HG03457 (cell line): ENCODE measurements around the gene SURF4.
A peak's percentile ranks its signal among the peaks of the same experiment; 100 is the strongest.

Experiments used
- ATAC-seq: cut with Tn5 transposase; IDR thresholded peaks from one replicate; pipeline ENCODE4 v1.9.1; 2021; ENCODE audit warnings: moderate number of reproducible peaks; ENCODE audit not compliant: unreplicated experiment

SURF4 gene

GRCh38 chr9:133375724-133376654 lies at the start of gene SURF4, which contains the start of gene STKLD1:
TSS of gene SURF4 (minus strand) at chr9:133376060. CDS start at chr9:133375969, 91 bp downstream.
TSS of gene STKLD1 (plus strand) at chr9:133376366. CDS start at chr9:133376474, 108 bp downstream.
- peak; percentile 77 for ATAC-seq

DNA sequence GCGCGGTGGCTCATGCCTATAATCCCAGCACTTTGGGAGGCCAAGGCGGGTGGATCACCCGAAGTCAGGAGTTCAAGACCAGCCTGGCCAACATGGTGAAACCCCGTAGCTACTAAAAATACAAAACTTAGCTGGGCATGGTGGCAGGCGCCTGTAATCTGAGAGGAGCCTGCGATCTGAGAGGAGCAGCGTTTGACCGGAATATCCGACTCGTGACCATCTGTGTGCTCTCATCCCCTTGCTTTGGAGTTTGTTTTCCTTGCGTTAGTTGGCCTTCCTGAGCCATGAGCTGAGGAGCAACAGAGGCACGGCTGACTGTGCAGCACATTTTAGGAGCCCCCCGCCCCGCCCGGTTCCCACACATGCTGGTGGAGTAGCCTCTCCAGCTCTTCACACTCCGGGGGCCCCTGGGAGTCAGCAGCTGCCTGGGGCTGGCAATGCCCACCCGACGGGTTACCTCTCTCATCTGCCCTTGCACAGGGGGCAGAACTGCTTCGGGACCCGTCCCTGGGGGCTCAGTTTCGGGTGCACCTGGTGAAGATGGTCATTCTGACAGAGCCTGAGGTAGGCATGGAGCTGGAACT lies 49.3 kb upstream of the SURF4 start:
- no peak for ATAC-seq

GRCh38 chr9:133424187-133424586 lies 48.3 kb upstream of the SURF4 start:
- ATAC-seq = no peak

DNA sequence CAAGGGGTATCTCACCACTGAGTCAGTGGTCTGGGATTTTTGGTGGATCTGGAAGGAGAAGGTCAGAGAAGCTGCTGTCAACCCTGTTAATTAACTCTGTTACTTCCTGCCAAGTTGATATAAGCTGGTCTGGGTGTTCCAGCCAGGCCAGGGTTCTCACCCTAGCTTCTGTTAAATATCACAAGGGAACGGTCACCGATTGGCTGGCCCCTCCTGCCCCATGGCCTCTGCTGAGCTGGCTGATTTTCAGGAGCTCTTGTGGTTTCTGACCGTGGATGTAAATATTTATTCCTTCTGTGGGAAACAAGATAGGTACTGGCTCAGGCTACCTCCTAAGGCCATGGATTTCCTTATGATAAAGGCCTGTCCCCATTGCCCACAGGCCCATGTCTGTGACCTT lies 47.4 kb upstream of the SURF4 start:
- no peak for ATAC-seq

DNA sequence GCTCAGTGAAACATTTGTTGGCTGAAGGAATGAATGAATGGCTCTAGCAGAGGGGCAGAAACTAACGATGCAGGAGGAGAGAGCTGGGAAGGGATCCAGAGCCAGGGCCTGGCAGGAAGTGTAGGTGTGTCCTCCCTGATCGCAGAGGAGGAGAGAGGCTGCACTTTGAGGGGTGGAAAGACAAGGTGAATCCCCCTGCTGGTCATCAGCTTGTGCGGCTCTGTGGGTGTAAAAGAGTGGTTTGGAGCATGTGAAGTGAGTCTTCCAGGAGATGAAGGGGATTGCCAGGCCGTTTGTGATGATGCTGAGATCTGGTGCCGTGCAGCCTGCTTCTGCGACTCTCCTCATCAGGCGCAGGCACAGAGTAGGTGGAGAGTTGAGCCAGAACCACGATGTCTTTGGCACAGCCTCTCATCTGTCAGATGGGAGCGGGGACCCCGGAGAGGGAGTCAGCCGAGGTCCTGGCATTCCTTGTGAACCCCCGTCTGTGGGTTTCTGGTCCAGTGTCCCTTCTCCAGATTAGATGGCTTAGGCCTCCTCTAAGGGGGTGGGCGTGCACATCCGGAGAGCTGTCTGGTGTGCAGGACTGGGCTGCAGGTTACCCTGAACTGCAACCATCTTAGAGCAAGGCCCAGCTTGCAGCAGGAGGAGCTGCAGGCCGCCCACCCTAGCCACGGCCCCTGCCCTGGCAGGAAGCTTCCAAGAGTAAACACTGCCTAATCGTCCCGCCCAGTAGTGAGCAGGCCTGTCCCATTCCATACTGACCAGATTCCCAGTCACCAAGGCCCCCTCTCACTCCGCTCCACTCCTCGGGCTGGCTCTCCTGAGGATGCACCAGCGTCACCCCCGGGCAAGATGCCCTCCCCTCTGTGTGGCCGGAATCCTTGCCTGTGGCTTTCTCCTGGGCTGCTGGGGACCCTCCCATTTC lies 46.0 kb upstream of the SURF4 start, which contains the start of gene ADAMTS13:
Gene ADAMTS13 (plus strand): TSS at position 753 of the 928 bp plus-strand sequence. CDS start 77 bp downstream, at position 830.
- no peak for ATAC-seq

GRCh38 chr9:133420392-133420827 lies 44.5 kb upstream of the SURF4 start:
- no peak for ATAC-seq

DNA sequence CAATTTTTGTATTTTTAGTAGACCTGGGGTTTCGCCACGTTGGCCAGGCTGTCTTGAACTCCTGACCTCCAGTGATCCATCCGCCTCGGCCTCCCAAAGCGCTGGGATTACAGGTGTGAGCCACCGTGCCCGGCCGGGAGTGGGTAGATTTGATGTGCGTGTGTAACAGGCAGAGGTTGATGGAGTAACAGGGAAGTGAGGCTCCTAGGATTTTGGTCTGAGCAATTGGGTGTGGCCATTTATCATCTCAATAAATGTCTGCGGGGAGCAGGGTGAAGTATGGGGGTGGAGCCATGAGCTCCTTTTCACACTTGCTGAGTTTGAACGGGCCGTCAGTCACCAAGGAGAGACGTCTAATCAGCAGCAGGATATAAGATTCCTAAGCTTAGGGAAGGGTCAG lies 43.1 kb upstream of the SURF4 start:
- no peak for ATAC-seq

DNA sequence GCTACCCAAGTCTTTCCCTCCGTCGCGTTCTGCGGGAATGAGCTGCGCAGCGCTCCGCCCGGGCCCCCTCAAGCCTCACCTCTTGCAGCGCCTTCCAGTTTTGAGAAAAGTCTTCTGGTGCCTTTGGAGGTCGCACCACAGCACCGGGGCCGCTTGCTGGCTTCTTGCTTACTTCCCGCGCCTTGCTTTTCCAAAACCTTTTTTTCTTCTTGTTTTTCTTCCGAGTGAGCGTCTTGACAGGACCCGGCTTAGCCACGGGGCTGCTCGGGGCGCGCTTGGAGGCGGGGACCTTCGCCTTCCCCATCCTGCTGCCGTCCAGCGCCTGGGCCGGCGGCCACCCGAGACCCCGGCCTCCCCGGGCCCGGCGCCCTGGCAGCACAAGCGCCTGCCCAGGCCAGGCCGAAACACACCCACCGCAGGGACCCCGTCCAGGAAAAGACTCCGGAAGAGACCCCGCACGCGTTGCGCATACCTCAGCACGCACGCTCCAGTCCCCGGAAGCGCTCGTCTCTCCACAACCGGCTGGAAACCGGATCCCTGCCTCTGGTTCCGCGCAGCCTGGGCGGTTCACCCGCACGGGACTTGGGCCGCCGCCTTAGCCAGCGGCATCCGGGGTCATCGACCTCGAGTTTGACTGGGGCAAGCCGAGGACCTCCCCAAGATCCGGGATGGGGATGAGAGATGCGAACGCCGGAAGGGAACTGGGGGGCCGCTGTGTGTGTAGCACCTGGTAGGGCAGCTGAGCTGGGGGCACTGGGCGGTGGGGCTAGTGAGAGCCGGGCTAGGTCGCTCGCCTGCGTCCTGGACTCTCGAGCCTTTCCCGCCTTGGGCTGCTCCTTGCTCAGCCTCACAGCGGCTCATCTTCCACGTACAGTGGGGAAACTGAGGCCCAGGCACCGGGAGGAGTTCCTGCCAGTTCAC lies 41.9 kb upstream of the SURF4 start, which contains the start of gene REXO4:
Gene REXO4 (minus strand): TSS at position 470 of the 921 bp plus-strand sequence. CDS start 166 bp downstream, at position 304.
- peak; percentile 59 for ATAC-seq

DNA sequence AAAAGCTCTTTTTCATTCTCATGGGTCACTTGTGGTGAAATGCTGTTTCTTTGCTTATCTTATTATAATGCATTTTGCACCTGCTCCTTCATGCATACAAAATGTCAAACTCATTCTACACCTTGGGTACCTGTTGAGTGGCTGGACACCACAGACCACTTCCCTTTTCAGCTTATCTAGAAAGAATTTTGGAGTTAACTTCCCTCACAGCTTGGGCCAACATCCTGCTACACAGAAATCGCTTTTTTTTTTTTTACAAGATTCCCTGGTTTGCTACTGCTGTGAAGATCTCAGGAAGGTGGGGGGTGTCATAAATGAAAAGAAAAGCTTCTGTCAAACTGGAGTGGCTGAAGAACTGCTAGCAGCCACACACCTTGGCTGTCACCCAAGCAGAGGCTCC lies 39.3 kb upstream of the SURF4 start:
- ATAC-seq = no peak

DNA sequence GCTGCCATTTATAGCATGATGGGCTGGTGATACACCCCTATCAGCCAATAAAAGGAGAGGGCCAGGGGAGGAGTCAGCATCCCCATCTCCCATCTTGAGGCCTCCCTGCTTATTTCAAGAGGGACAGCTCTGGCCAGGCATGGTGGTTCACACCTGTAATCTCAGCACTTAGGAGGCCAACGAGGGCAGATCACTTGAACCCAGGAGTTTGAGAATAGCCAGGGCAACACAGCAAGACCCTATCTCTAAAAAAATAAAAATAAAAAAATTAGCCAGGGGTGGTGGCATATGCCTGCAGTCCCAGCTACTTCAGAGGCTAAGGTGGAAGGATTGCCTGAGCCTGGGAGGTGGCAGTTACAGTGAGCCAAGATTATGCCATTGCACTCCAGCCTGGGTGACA lies 32.2 kb upstream of the SURF4 start:
- ATAC-seq = no peak

- ATAC-seq = no peak
Observed at GRCh38 chr9:133406480-133407307, 30.8 kb upstream of the SURF4 start.

DNA sequence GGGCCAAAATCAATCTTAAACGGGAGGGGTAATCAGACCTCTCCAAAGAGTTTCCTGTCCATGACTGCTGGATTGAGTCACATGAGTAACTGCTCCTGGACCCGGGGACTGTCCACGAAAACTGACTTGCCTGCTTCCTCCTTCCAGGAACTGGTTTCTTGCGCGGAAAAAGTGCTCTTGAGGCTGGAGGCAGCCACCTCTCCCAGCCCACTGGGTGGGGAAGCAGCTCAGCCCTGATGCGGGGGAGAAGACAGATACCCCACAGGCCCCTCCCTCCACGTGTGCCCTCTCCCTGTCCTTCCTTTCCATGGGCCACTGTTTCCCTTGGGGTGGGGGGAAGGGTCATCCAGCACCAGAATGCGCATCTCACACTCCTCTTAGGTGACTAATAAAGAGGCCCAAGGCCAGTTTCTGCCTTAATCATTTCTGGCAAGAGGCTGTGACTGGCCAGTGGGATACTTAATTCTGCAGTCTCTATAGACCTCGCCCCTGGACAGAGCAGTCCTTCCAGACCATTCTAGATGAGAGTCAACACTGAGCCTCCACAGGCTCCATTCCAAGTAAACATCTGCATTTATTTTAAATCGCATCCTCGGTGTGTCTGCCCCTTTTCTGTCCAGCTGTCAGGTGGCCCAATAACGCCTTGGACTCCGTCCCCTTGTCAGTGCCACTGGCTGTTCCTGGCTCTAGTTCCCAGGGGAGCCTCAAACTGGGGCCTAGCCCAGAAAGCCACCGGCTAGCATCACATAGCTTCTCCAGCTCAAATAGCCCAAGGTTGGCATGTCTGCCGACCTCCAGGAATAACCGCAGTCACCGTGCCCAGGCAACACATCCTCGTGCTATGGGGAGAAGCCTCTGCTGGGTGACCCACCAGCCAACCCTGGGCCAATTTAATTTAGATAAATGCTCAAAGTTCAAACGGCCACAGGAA lies 29.9 kb upstream of the SURF4 start:
- ATAC-seq = no peak

- ATAC-seq = no peak
Observed at GRCh38 chr9:133404454-133405002, 28.7 kb upstream of the SURF4 start.

DNA sequence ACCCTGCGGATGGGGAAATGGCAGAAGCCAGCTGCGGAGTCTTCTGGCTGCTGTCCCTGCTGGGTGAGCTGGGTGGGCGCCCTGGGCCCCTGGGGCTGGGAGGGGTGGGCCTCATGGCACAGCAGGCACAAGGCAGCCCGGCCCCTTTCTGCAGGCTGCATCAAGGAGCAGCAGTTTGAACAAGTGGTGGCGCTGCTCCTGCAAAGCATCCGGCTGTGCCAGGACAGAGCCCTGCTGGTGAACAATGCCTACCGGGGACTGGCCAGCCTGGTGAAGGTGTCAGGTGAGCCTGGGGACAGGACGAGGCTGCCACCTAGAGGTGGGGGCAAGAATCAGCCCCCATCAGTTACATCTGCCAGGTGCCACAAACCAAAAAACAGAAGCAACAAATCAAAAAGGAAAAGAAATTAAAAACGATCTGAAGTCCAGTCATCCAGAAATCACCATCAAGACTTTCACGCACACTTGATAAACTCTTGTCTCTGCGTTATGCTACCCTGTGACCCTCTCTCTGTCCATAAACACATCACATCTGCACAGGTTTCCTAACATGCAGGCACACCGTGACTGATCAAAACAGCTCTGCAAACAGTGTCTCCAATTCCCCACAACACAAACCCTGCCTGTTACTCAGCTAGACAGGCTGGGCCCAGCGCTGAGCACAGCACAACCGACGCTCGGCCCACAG lies 28.1 kb upstream of the SURF4 start:
- no peak for ATAC-seq

DNA sequence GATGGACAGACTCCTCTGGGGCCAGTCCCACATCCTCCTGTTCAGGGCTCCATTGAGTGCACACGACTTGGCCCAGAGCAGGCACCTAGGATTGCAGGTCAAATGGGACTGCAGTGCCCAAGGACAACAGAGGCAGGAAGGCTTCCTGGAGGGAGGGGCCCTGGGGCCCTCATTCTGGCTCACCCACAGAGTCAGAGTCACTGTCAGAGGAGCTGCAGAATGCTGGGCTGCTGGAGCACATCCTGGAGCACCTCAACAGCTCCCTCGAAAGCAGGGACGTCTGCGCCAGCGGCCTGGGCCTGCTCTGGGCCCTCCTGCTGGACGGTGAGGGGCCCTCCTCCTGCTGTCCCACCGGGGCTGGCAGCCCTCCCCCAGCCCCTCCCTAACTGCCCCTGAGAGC lies 26.8 kb upstream of the SURF4 start:
- no peak for ATAC-seq

GRCh38 chr9:133401588-133401987 lies 25.7 kb upstream of the SURF4 start:
- ATAC-seq = no peak

GRCh38 chr9:133400292-133400691 lies 24.4 kb upstream of the SURF4 start:
- no peak for ATAC-seq
